ENCODE measurements around the gene ADAMTS2.

ADAMTS2 gene

DNA sequence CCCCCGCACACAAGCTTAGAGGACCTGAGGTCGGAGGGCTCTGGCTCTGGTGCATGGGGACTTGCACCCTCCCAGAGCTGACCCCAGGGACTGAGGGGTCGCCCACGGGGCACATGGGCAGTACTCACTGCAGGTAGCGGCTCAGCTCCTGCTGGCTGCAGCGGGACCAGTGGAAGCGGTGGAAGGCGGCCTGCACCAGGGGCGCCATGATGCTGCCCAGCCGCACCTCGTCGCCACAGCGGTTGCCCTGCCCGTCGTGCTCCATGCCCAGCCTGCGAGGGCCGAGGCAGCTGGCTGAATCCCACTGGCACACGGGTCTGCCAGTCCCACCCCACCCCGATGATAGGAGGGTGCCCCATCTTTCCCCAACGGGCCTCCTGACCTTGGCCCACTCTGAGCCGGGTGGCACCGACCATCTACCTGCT, 191.3 kb downstream of the ADAMTS2 start:
- ATAC-seq (replicated peaks; ENCODE audit: extremely low read depth, poor library complexity, severe bottlenecking) (no peak), DNase-seq (ENCODE audit: low spot score in 2 of 2) (no peak)
- H3K9me3 Mint-ChIP-seq = no peaks in the 10 kb centered on the region
- H3K36me3 Mint-ChIP-seq (ENCODE audit: insufficient read depth) = no peaks in the 10 kb centered on the region
- H3K27ac Mint-ChIP-seq (ENCODE audit: low read depth) = no peak overlapping the region
- H3K27me3 Mint-ChIP-seq = peaks cover 6% of the 10 kb centered on the region
- H3K4me3 Mint-ChIP-seq = no peak overlapping the region
- no peaks in the 10 kb centered on the region for H3K4me1 Mint-ChIP-seq

DNA sequence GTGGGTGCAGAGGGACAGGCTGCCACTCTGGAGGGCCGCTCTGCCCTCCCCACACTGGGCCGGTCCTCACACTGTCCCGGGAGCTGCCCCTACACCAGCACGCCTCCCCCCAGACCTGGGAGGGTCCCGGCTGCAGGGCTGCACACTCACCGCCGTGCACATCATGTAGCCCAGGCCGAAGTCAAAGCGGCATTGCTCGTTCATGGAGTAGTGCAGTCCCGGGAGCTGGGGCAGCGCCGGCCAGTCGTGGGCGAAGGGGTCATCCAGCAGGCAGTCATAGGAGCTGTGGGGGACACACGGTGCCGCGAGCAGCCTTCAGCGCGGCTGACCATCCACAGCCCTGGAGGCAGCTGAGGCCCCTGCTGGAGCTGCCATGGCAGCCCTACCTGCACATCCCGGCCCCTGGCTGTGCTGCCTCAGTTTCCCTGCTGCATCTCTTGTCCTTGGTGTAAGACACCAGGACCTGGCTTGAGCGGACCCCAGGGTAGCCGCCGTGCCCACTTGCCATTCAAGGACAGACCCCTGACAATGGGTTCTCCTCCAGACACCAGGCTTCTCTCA, 191.8 kb downstream of the ADAMTS2 start:
- Mint-ChIP-seq H3K36me3 (ENCODE audit: insufficient read depth) (no peaks in the 10 kb centered on the region), H3K4me3 (no peak overlapping the region), H3K9me3 (no peaks in the 10 kb centered on the region), H3K27me3 (peaks cover 11% of the 10 kb centered on the region), H3K4me1 (no peaks in the 10 kb centered on the region), H3K27ac (ENCODE audit: low read depth) (no peak overlapping the region)
- no peak for DNase-seq (ENCODE audit: low spot score in 2 of 2)
- ATAC-seq (replicated peaks; ENCODE audit: extremely low read depth, poor library complexity, severe bottlenecking) = no peak

DNA sequence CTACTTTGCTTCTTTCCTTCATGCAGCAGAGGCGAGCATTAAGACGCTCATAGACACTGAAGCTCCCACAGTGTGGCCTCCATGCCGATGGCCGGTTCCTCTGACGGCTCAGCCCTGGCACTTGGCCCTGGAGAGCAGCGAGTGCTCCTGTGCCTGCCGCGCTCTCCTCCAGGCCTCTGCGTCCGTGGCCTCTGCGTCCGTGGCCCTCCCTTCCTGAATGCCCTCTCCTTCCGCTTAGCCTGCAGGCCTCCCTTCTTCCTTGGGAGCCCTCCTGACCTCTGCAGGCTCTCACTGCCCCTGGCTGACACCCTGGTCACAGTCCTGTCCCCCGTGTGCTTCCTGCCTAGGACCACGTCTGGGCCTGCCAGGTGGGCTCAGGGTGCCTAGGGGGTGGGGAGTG, 192.3 kb downstream of the ADAMTS2 start:
- Mint-ChIP-seq H3K4me1 (no peaks in the 10 kb centered on the region), H3K4me3 (no peak overlapping the region), H3K27me3 (peaks cover 12% of the 10 kb centered on the region), H3K36me3 (ENCODE audit: insufficient read depth) (no peaks in the 10 kb centered on the region), H3K9me3 (no peaks in the 10 kb centered on the region), H3K27ac (ENCODE audit: low read depth) (no peak overlapping the region)
- ATAC-seq (replicated peaks; ENCODE audit: extremely low read depth, poor library complexity, severe bottlenecking) (no peak), DNase-seq (ENCODE audit: low spot score in 2 of 2) (no peak)

DNA sequence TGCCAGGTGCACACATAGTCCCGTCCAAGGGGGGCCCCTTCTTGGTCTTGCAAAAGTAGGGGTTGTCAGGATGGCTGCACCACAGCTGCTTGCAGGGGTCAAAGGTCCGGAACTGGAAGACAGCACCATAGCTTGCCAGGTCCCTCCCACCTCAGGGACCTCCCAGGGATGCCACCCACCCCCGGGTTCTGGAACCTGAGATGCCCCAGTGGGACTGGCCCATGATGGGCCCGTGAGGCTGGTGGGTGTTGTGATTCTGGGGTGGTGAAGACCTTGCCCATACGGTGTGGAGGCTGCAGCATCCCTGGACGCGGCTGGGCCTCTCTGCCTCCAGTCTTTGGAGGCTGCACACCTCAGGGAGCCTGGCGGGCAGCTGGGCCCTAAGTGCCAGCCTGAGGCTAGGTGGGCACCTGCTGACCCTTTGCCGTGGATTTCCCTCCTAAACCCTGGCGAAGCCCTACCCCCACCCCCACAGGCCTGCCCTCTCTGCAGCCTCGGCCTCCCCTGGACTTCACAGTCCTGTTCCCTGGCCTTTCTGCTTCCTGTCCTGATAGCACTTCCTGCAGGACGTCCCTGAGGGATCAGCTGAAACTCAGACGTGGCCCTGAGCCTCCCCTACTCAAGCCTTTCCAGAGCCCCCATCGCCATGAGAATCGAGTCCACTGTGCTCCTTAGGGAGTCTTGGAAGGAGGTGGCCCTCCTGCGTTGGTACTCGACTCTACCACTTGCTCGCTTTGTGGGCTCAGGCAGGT, 192.9 kb downstream of the ADAMTS2 start:
- Mint-ChIP-seq H3K9me3 (no peaks in the 10 kb centered on the region), H3K27ac (ENCODE audit: low read depth) (no peak overlapping the region), H3K4me1 (no peaks in the 10 kb centered on the region), H3K27me3 (peaks cover 12% of the 10 kb centered on the region), H3K36me3 (ENCODE audit: insufficient read depth) (no peaks in the 10 kb centered on the region), H3K4me3 (no peak overlapping the region)
- DNase-seq (ENCODE audit: low spot score in 2 of 2) = no peak
- no peak for ATAC-seq (replicated peaks; ENCODE audit: extremely low read depth, poor library complexity, severe bottlenecking)

GRCh38 chr5:179151286-179152118, 193.8 kb downstream of the ADAMTS2 start:
- H3K9me3 Mint-ChIP-seq = no peaks in the 10 kb centered on the region
- H3K36me3 Mint-ChIP-seq (ENCODE audit: insufficient read depth) = no peaks in the 10 kb centered on the region
- no peak for DNase-seq (ENCODE audit: low spot score in 2 of 2)
- ATAC-seq (replicated peaks; ENCODE audit: extremely low read depth, poor library complexity, severe bottlenecking) = no peak
- no peak overlapping the region for H3K27ac Mint-ChIP-seq (ENCODE audit: low read depth)
- peaks cover 12% of the 10 kb centered on the region for H3K27me3 Mint-ChIP-seq
- H3K4me3 Mint-ChIP-seq = no peak overlapping the region
- H3K4me1 Mint-ChIP-seq = no peaks in the 10 kb centered on the region

DNA sequence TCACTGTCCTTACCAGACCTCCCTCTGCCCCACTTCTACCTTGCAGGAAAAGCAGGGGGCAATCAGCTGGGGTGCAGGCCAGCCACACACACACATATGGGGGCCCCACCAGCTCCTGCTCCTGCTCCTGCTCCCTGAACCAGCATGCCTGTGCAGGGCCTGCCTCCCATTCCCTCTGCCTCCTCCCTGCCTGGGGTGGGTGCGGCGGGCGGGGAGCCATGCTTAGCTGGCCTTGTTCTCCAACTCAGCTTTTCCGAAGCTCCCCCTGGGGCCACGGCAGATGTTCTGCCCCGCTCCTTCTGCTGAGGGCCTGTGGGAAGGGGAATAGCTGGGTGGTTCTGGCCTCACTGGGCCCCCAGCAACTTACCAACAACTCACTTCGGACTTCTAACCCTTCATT, 195.2 kb downstream of the ADAMTS2 start:
- DNase-seq (ENCODE audit: low spot score in 2 of 2) = no peak
- Mint-ChIP-seq H3K36me3 (ENCODE audit: insufficient read depth) (no peaks in the 10 kb centered on the region), H3K4me3 (no peak overlapping the region), H3K27ac (ENCODE audit: low read depth) (no peak overlapping the region), H3K9me3 (no peaks in the 10 kb centered on the region), H3K4me1 (no peaks in the 10 kb centered on the region), H3K27me3 (peaks cover 12% of the 10 kb centered on the region)
- ATAC-seq (replicated peaks; ENCODE audit: extremely low read depth, poor library complexity, severe bottlenecking) = no peak

- H3K36me3 Mint-ChIP-seq (ENCODE audit: insufficient read depth) = no peaks in the 10 kb centered on the region
- no peaks in the 10 kb centered on the region for H3K4me1 Mint-ChIP-seq
- no peak overlapping the region for H3K4me3 Mint-ChIP-seq
- ATAC-seq (replicated peaks; ENCODE audit: extremely low read depth, poor library complexity, severe bottlenecking) (no peak), DNase-seq (ENCODE audit: low spot score in 2 of 2) (no peak)
- H3K27ac Mint-ChIP-seq (ENCODE audit: low read depth) = no peak overlapping the region
- peaks cover 12% of the 10 kb centered on the region for H3K27me3 Mint-ChIP-seq
- no peaks in the 10 kb centered on the region for H3K9me3 Mint-ChIP-seq
Observed at GRCh38 chr5:179149278-179149677, 196.0 kb downstream of the ADAMTS2 start.

GRCh38 chr5:179148703-179149170, 196.5 kb downstream of the ADAMTS2 start:
- ATAC-seq (replicated peaks; ENCODE audit: extremely low read depth, poor library complexity, severe bottlenecking) = no peak
- no peak overlapping the region for H3K4me3 Mint-ChIP-seq

DNA sequence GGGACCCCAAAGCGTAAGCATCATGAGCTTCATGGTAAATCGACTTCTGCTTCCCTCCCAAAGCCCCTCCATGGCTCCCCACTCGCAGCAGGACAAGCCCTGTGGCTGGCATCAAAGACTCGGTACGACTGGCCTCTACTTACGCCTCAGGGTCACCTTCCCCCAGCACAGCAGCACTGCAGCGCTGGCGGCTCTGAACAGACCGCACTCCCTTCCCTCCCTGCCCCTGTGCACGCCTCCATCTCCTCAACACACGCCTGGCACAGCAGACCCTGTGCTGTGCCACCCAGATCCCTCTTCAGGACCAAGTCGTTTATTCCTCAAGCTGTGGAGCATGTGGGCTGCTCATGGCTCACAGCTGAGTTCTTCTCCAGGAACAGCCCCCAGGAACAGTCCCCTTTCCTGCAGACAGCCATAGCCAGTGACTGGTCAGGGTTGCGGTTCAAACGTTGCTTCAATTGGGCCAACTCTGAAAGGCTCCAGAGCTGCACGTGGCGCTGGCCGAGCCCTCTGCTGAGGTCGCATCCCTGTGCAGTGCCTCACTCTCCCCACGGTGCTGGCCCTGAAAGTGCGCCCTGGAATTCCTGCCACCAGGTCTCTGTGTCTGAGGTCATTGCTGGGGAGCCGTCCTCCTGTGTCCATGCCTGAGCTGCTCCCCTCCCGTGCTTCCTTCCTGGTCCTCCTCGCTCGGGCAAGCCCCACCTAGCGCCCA, 197.1 kb downstream of the ADAMTS2 start:
- no peak overlapping the region for H3K27ac Mint-ChIP-seq (ENCODE audit: low read depth)
- H3K27me3 Mint-ChIP-seq = peaks cover 12% of the 10 kb centered on the region
- no peak for ATAC-seq (replicated peaks; ENCODE audit: extremely low read depth, poor library complexity, severe bottlenecking)
- H3K4me1 Mint-ChIP-seq = no peaks in the 10 kb centered on the region
- no peak for DNase-seq (ENCODE audit: low spot score in 2 of 2)
- no peaks in the 10 kb centered on the region for H3K9me3 Mint-ChIP-seq
- H3K36me3 Mint-ChIP-seq (ENCODE audit: insufficient read depth) = no peaks in the 10 kb centered on the region
- no peak overlapping the region for H3K4me3 Mint-ChIP-seq

More at GRCh38 chr5:179148703-179149170, 196.5 kb downstream of the ADAMTS2 start:
- Mint-ChIP-seq H3K27ac (ENCODE audit: low read depth) (no peak overlapping the region), H3K4me1 (no peaks in the 10 kb centered on the region), H3K9me3 (no peaks in the 10 kb centered on the region), H3K36me3 (ENCODE audit: insufficient read depth) (no peaks in the 10 kb centered on the region), H3K27me3 (peaks cover 12% of the 10 kb centered on the region)
- no peak for DNase-seq (ENCODE audit: low spot score in 2 of 2)

DNA sequence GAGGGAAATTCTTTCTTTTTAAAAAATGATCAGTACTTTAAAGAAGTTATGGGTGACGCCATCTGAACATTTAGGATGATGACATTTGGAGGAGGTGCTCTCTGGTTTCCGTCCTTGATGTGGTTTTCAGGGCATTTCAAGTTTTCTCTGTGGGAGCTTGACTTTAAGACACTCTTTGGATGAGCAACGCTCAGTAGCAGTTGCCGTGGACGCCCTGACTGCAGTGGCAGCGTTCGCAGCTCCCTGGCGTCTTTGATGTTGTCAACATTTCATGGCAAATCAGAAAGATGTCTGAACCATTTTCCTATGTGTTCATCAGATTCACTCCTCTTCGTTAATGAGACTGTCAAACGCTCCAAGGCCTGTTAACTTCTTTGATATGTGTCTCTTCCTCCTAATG, 199.0 kb downstream of the ADAMTS2 start:
- H3K27ac Mint-ChIP-seq (ENCODE audit: low read depth) = no peak overlapping the region
- no peaks in the 10 kb centered on the region for H3K4me1 Mint-ChIP-seq
- no peaks in the 10 kb centered on the region for H3K36me3 Mint-ChIP-seq (ENCODE audit: insufficient read depth)
- no peak for DNase-seq (ENCODE audit: low spot score in 2 of 2)
- H3K4me3 Mint-ChIP-seq = no peak overlapping the region
- no peaks in the 10 kb centered on the region for H3K9me3 Mint-ChIP-seq
- H3K27me3 Mint-ChIP-seq = peaks cover 12% of the 10 kb centered on the region
- ATAC-seq (replicated peaks; ENCODE audit: extremely low read depth, poor library complexity, severe bottlenecking) = no peak

- ATAC-seq (replicated peaks; ENCODE audit: extremely low read depth, poor library complexity, severe bottlenecking) (no peak), DNase-seq (ENCODE audit: low spot score in 2 of 2) (no peak)
- H3K9me3 Mint-ChIP-seq = no peaks in the 10 kb centered on the region
- no peaks in the 10 kb centered on the region for H3K36me3 Mint-ChIP-seq (ENCODE audit: insufficient read depth)
- H3K4me3 Mint-ChIP-seq = no peak overlapping the region
- no peak overlapping the region for H3K27ac Mint-ChIP-seq (ENCODE audit: low read depth)
- peaks cover 1% of the 10 kb centered on the region for H3K27me3 Mint-ChIP-seq
- H3K4me1 Mint-ChIP-seq = no peaks in the 10 kb centered on the region
Observed at GRCh38 chr5:179143446-179143845, 201.8 kb downstream of the ADAMTS2 start.

DNA sequence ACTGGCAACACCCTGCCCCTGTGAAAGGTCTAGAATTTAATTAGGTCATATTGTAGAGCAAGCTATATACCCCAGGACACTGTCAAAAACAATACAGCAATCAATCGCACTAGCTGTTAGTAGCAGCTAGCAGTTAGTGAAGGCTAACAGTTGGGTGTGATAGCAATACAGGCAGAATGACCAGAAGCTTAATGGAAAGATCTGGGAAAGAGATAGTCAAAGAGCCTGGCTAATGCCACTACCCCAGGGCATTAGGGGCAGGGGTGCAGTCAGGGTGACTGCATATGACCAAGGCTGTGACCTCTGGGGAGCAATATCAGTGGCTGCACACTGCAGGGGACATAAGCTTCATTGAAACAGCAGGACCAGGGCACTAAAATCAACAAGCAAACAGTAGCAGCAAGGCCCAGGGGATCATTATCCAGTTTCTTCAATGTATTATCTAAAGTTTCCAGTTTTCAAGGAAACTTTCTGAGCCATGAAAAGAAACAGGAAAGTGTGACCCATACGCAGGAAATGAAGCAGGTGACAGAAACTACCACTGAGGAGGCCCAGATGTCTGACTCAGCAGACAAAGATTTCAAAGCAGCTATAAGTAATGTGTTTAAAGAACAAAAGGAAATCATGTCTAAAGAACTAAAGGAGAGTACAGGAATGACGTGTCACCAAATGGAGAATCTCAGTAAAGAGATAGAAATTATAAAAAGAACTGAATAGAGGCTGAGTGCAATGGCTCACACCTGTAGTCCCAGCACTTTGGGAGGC, 202.6 kb downstream of the ADAMTS2 start:
- no peaks in the 10 kb centered on the region for H3K4me1 Mint-ChIP-seq
- no peak for ATAC-seq (replicated peaks; ENCODE audit: extremely low read depth, poor library complexity, severe bottlenecking)
- no peaks in the 10 kb centered on the region for H3K9me3 Mint-ChIP-seq
- H3K27ac Mint-ChIP-seq (ENCODE audit: low read depth) = no peak overlapping the region
- DNase-seq (ENCODE audit: low spot score in 2 of 2) = no peak
- no peaks in the 10 kb centered on the region for H3K27me3 Mint-ChIP-seq
- no peak overlapping the region for H3K4me3 Mint-ChIP-seq
- H3K36me3 Mint-ChIP-seq (ENCODE audit: insufficient read depth) = no peaks in the 10 kb centered on the region
